ENCODE results near the gene C20orf144.

Gene C20orf144

GRCh38 chr20:33650111-33650752 lies 11.9 kb upstream of the C20orf144 start:
- DNase-seq (ENCODE audit: low read depth in 2 of 2): no peak

GRCh38 chr20:33650753-33651561 lies 11.2 kb upstream of the C20orf144 start:
- DNase-seq (ENCODE audit: low read depth in 2 of 2): no peak

- no peak for DNase-seq (ENCODE audit: low read depth in 2 of 2)
Observed at GRCh38 chr20:33651562-33652048, 10.5 kb upstream of the C20orf144 start.

- DNase-seq (ENCODE audit: low read depth in 2 of 2): peak in 1 of 2 donors; percentile 30
Observed at GRCh38 chr20:33653218-33653899, 8.8 kb upstream of the C20orf144 start.

- no peak for DNase-seq (ENCODE audit: low read depth in 2 of 2)
Observed at GRCh38 chr20:33653900-33654596, 8.1 kb upstream of the C20orf144 start.

- DNase-seq (ENCODE audit: low read depth in 2 of 2): no peak
Observed at GRCh38 chr20:33654680-33655161, 7.4 kb upstream of the C20orf144 start.

GRCh38 chr20:33655164-33655563 lies 7.0 kb upstream of the C20orf144 start:
- no peak for DNase-seq (ENCODE audit: low read depth in 2 of 2)

- DNase-seq (ENCODE audit: low read depth in 2 of 2): no peak
Observed at GRCh38 chr20:33656010-33656782, 5.9 kb upstream of the C20orf144 start.

- DNase-seq (ENCODE audit: low read depth in 2 of 2): no peak
Observed at GRCh38 chr20:33656783-33657703, 5.1 kb upstream of the C20orf144 start.

GRCh38 chr20:33657704-33658095 lies 4.4 kb upstream of the C20orf144 start:
- no peak for DNase-seq (ENCODE audit: low read depth in 2 of 2)

GRCh38 chr20:33658510-33658909 lies 3.6 kb upstream of the C20orf144 start:
- DNase-seq (ENCODE audit: low read depth in 2 of 2): no peak

- DNase-seq (ENCODE audit: low read depth in 2 of 2): no peak
Observed at GRCh38 chr20:33658929-33659328, 3.2 kb upstream of the C20orf144 start.

- no peak for DNase-seq (ENCODE audit: low read depth in 2 of 2)
Observed at GRCh38 chr20:33659341-33660034, 2.6 kb upstream of the C20orf144 start.

- no peak for DNase-seq (ENCODE audit: low read depth in 2 of 2)
Observed at GRCh38 chr20:33660035-33660684, 2.0 kb upstream of the C20orf144 start.

- no peak for DNase-seq (ENCODE audit: low read depth in 2 of 2)
Observed at GRCh38 chr20:33660685-33661058, 1.5 kb upstream of the C20orf144 start.

- DNase-seq (ENCODE audit: low read depth in 2 of 2): peak; percentile 73 to 82
Observed at GRCh38 chr20:33663161-33664084, 1.3 kb downstream of the C20orf144 start.

GRCh38 chr20:33664085-33664761 lies 2.1 kb downstream of the C20orf144 start:
- DNase-seq (ENCODE audit: low read depth in 2 of 2): no peak

Data from activated CD4-positive, alpha-beta T cell treated with anti-CD3 and anti-CD28 coated beads for 24 hours (primary cell).